Fibroblast of lung (primary cell): ENCODE measurements around the gene RIPK3. TPM values are rescaled to one million over a fixed set of nuclear protein-coding genes. Genes with fewer than 3 reads are reported as not detected.

Experiments
- DNase-seq, 2 donors: peaks; one replicate each; pipeline versions ENCODE4 v3.0.0 to v3.0.0-alpha.2; 2010; ENCODE audit warnings: low read depth in 2 of 2
- H2AFZ ChIP-seq: 2 replicates; pipeline ENCODE4 v1.5.1; 2012; ENCODE audit warnings: low read length, control low read depth, inconsistent platforms
- H3K27ac ChIP-seq: 2 replicates; pipeline ENCODE4 v1.5.1; 2011; ENCODE audit warnings: low read length, control low read depth; ENCODE audit not compliant: insufficient read depth
- H3K27me3 ChIP-seq: 2 replicates; pipeline ENCODE4 v1.5.1; 2011; ENCODE audit warnings: mild to moderate bottlenecking, low read length; ENCODE audit not compliant: control insufficient read depth, insufficient read depth
- H3K36me3 ChIP-seq: 2 replicates; pipeline ENCODE4 v1.5.1; 2011; ENCODE audit warnings: low read length; ENCODE audit not compliant: control insufficient read depth, insufficient read depth
- H3K4me1 ChIP-seq: 2 replicates; pipeline ENCODE4 v1.5.1; 2011; ENCODE audit warnings: low read length; ENCODE audit not compliant: control insufficient read depth, insufficient read depth; ENCODE audit errors: extremely low read depth
- H3K4me2 ChIP-seq: 2 replicates; pipeline ENCODE4 v1.5.1; 2011; ENCODE audit warnings: low read length, control low read depth; ENCODE audit not compliant: insufficient read depth; ENCODE audit errors: extremely low read depth
- H3K4me3 ChIP-seq, 4 experiments: fragments of 200-600 bp in 1 of 4; sonication (generic) in 1 of 4; replicated peaks in 1 of 4; 2 replicates each; pipeline ENCODE4 v1.5.1; 2011 to 2016; ENCODE audit warnings: low read length in 4 of 4, low read depth in 3 of 4, mild to moderate bottlenecking in 3 of 4, control low read depth in 2 of 4, inconsistent platforms in 1 of 4, mixed read lengths in 1 of 4; ENCODE audit not compliant: insufficient read depth in 1 of 4; ENCODE audit errors: control extremely low read depth in 1 of 4
- H3K79me2 ChIP-seq: 2 replicates; pipeline ENCODE4 v1.5.1; 2012; ENCODE audit warnings: mild to moderate bottlenecking, low read length, inconsistent platforms; ENCODE audit not compliant: control insufficient read depth, insufficient read depth
- H3K9ac ChIP-seq: 2 replicates; pipeline ENCODE4 v1.5.1; 2011; ENCODE audit warnings: mild to moderate bottlenecking, low read length, control low read depth; ENCODE audit not compliant: insufficient read depth
- H3K9me3 ChIP-seq: 2 replicates; pipeline ENCODE4 v1.5.1; 2012; ENCODE audit warnings: low read depth, low read length; ENCODE audit not compliant: control insufficient read depth, insufficient read depth
- H4K20me1 ChIP-seq: 2 replicates; pipeline ENCODE4 v1.5.1; 2011; ENCODE audit warnings: low read length; ENCODE audit not compliant: control insufficient read depth, insufficient read depth; ENCODE audit errors: extremely low read depth
- EZH2 ChIP-seq: IDR thresholded peaks from 2 replicates; pipeline ENCODE4 v1.5.1; 2012; ENCODE audit warnings: low read length, control low read depth, mild to moderate bottlenecking; ENCODE audit errors: missing control alignments
- polyA plus RNA-seq, 2 donors: library from polyadenylated mRNA; depleted of rRNA in 1 of 2; stranded (reverse) in 1 of 2; unstranded in 1 of 2; fragments of >200 nt; gene quantifications; 2 replicates each; pipeline ENCODE4 v1.2.1, GENCODE V29; 2011 to 2012; ENCODE audit warnings: missing spikeins in 1 of 2
- total RNA-seq: library from RNA; depleted of rRNA; stranded (reverse); fragments of >200 nt; gene quantifications from 2 replicates; pipeline ENCODE4 v1.2.1, GENCODE V29; 2014
- TF ChIP-seq, protein P1 (sequence below), 2 donors: IDR thresholded peaks in 1 of 2; conservative IDR thresholded peaks in 1 of 2; 1 replicate in 1 of 2; 2 replicates in 1 of 2; pipeline ENCODE4 v1.5.1; 2011 to 2012; ENCODE audit warnings: low read length in 2 of 2, control low read depth in 1 of 2, inconsistent platforms in 1 of 2, low read depth in 1 of 2, mild to moderate bottlenecking in 1 of 2

The RIPK3 gene
- total and polyA plus RNA-seq, 2 donors (not counting 1 experiment from before 2014, with no cell fraction given) = 0.20 to 0.33 TPM

DNA sequence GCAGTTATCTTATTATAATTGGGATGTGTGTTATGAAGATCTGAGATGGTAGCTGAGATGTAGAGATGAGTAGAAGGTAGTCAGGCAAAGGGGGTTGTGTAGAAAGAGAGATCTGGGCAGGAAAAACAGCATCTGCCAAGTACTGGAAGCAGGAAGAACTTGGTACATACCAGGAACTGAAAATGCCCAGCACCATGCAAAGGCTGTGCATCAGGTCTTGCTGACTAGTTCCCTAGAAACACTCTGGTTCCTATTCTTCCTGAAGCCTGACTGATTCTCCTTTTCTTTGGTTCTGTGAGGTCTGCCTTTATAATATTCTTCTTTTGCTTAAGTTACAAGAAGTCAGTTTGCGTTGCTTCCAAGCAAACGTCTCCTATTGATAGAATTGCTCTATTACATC lies 21.5 kb upstream of the RIPK3 start:
- no peaks in the 10 kb centered on the region for H3K79me2 ChIP-seq
- H3K36me3 ChIP-seq = no peaks in the 10 kb centered on the region
- no peak for TF ChIP-seq EZH2
- TF ChIP-seq, protein P1, sequence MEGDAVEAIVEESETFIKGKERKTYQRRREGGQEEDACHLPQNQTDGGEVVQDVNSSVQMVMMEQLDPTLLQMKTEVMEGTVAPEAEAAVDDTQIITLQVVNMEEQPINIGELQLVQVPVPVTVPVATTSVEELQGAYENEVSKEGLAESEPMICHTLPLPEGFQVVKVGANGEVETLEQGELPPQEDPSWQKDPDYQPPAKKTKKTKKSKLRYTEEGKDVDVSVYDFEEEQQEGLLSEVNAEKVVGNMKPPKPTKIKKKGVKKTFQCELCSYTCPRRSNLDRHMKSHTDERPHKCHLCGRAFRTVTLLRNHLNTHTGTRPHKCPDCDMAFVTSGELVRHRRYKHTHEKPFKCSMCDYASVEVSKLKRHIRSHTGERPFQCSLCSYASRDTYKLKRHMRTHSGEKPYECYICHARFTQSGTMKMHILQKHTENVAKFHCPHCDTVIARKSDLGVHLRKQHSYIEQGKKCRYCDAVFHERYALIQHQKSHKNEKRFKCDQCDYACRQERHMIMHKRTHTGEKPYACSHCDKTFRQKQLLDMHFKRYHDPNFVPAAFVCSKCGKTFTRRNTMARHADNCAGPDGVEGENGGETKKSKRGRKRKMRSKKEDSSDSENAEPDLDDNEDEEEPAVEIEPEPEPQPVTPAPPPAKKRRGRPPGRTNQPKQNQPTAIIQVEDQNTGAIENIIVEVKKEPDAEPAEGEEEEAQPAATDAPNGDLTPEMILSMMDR (conservative IDR thresholded peaks at IDR 0.05 in 1 of 2, IDR thresholded peaks at IDR 0.05 in 1 of 2; ENCODE audit: low read depth in 1 of 2, low read length in 2 of 2) = no peak
- H4K20me1 ChIP-seq = no peaks in the 10 kb centered on the region
- no peak overlapping the region for H3K27ac ChIP-seq
- H3K4me1 ChIP-seq = peaks cover 12% of the 10 kb centered on the region
- no peak overlapping the region for H3K4me2 ChIP-seq
- no peak for DNase-seq
- no peak overlapping the region for H3K9ac ChIP-seq
- H3K9me3 ChIP-seq = no peaks in the 10 kb centered on the region
- H3K4me3 ChIP-seq = no peak overlapping the region
- H2AFZ ChIP-seq = no peak overlapping the region
- H3K27me3 ChIP-seq = no peaks in the 10 kb centered on the region

DNA sequence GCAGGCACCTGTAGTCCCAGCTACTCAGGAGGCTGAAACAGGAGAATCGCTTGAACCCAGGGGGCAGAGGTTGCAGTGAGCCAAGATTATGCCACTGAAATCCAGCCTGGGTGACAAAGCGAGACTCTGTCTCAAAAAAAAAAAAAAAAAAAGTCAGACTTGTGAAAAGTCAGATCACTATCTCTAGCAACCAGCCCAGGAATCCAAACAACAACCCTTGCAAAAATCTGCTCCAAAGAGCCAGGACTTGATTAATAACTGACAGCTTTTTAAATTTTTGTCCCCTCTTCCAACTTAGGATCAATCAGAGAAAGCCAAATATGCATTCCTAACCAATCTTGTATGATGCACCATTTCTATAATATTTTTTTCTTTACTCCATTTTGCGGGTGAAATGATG lies 20.5 kb upstream of the RIPK3 start:
- DNase-seq = no peak
- H4K20me1 ChIP-seq = no peaks in the 10 kb centered on the region
- no peak overlapping the region for H3K9ac ChIP-seq
- TF ChIP-seq EZH2 = no peak
- TF ChIP-seq, protein P1 (conservative IDR thresholded peaks at IDR 0.05 in 1 of 2, IDR thresholded peaks at IDR 0.05 in 1 of 2; ENCODE audit: low read depth in 1 of 2, low read length in 2 of 2) = no peak
- H3K27me3 ChIP-seq = no peaks in the 10 kb centered on the region
- no peak overlapping the region for H3K4me2 ChIP-seq
- H3K4me3 ChIP-seq = no peak overlapping the region
- H2AFZ ChIP-seq = no peak overlapping the region
- H3K79me2 ChIP-seq = no peaks in the 10 kb centered on the region
- no peaks in the 10 kb centered on the region for H3K9me3 ChIP-seq
- H3K27ac ChIP-seq = no peak overlapping the region
- no peaks in the 10 kb centered on the region for H3K36me3 ChIP-seq
- peaks cover 9% of the 10 kb centered on the region for H3K4me1 ChIP-seq

DNA sequence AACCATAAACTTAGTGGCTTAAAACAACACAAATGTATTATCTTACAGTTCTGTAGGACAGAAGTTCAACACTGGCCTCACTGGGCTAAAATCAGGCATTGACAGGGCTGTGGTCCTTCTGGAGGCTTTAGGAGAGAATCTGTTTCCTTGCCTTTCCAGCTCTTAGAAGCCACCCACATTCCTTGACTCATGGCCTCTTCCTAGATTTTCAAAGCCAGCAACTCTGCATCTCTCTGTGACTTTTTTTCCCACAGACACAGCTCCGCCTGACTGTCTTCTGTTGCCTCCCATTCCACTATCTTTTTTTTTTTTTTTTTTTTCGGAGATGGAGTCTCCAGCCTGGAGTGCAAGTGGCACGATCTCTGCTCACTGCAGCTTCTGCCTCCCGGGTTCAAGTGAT lies 16.4 kb upstream of the RIPK3 start:
- no peaks in the 10 kb centered on the region for H3K36me3 ChIP-seq
- H3K79me2 ChIP-seq = no peaks in the 10 kb centered on the region
- H3K9me3 ChIP-seq = no peaks in the 10 kb centered on the region
- H4K20me1 ChIP-seq = no peaks in the 10 kb centered on the region
- no peaks in the 10 kb centered on the region for H3K27me3 ChIP-seq
- no peak overlapping the region for H3K4me3 ChIP-seq
- no peak overlapping the region for H3K27ac ChIP-seq
- no peak for DNase-seq
- H3K4me1 ChIP-seq = peaks cover 8% of the 10 kb centered on the region
- TF ChIP-seq EZH2 = no peak
- TF ChIP-seq, protein P1 (conservative IDR thresholded peaks at IDR 0.05 in 1 of 2, IDR thresholded peaks at IDR 0.05 in 1 of 2; ENCODE audit: low read depth in 1 of 2, low read length in 2 of 2) = no peak
- H3K4me2 ChIP-seq = no peak overlapping the region
- no peak overlapping the region for H2AFZ ChIP-seq
- H3K9ac ChIP-seq = no peak overlapping the region
